AG04450 (cell line): ENCODE data around the gene TAX1BP1. TPM values are rescaled to one million over a fixed set of nuclear protein-coding genes. Genes with fewer than 3 reads are reported as not detected.
A peak's percentile ranks its signal among the peaks of the same experiment; 100 is the strongest.
"Not testable (repeated sequence)": the region's sequence is repeated elsewhere in the genome, so short reads cannot be mapped to it uniquely, and the experiment has no call there.

Experiments used
- CTCF ChIA-PET: fragments of 300-600, 350-600 bp; formaldehyde crosslinking; extraction: SDS; loops from one replicate; lab custom pipeline; 2022; ENCODE audit warnings: antibody characterized with exemption, inconsistent platforms; lab: Charles Lee
- POLR2A ChIA-PET: fragments of 350-600 bp; formaldehyde crosslinking; extraction: SDS; loops from one replicate; lab custom pipeline; 2021; ENCODE audit warnings: antibody characterized with exemption, inconsistent platforms; lab: Yijun Ruan, JAX
- DNase-seq: peaks from one replicate; pipeline ENCODE4 v3.0.0-alpha.2; 2011; ENCODE audit warnings: low read depth, low spot score
- H3K27ac ChIP-seq: one replicate; pipeline ENCODE4 v1.5.1; 2012; ENCODE audit warnings: low read depth, low read length, control low read depth
- H3K27me3 ChIP-seq: one replicate; pipeline ENCODE4 v1.6.0; 2012; ENCODE audit warnings: low read length; ENCODE audit not compliant: control insufficient read depth, insufficient read depth
- H3K4me3 ChIP-seq: 2 replicates; pipeline ENCODE4 v1.5.1; 2011; ENCODE audit warnings: mild to moderate bottlenecking, low read depth, low read length, control low read depth
- H3K9me3 ChIP-seq: 2 replicates; pipeline ENCODE4 v1.5.1; 2012; ENCODE audit warnings: low read length; ENCODE audit not compliant: control insufficient read depth, insufficient read depth
- CTCF ChIP-seq: IDR thresholded peaks from 2 replicates; pipeline ENCODE4 v1.5.1; 2011; ENCODE audit warnings: low read depth, low read length, control low read depth, inconsistent platforms
- polyA plus RNA-seq: library from polyadenylated mRNA; depleted of rRNA; stranded (reverse); fragments of >200 nt; gene quantifications from 2 replicates; pipeline ENCODE4 v1.2.3, GENCODE V29; 2011

The TAX1BP1 gene
- polyA plus RNA-seq, 1 experiment = 116 TPM

GRCh38 chr7:27735831-27736230 lies 4.1 kb upstream of the TAX1BP1 start:
- no peak for DNase-seq
- ChIA-PET CTCF (interaction anchor here (1.5 to 1.6 kb wide), 2 partner anchors 9 to 12 kb away, joined by 3 to 5 read pairs; no protein-coding TSS in a partner anchor), POLR2A (no interaction called here)
- no peak for TF ChIP-seq CTCF
- H3K27me3 ChIP-seq = no peaks in the 10 kb centered on the region
- no peak overlapping the region for H3K4me3 ChIP-seq
- peaks cover 5% of the 10 kb centered on the region; the same call in 1 of the 2 replicates for H3K9me3 ChIP-seq
- no peak overlapping the region for H3K27ac ChIP-seq

- H3K27me3 ChIP-seq = no peaks in the 10 kb centered on the region
- H3K27ac ChIP-seq = no peak overlapping the region
- H3K9me3 ChIP-seq = peaks cover 5% of the 10 kb centered on the region; the same call in 1 of the 2 replicates
- ChIA-PET POLR2A (no interaction called here), CTCF (no interaction called here)
- no peak overlapping the region for H3K4me3 ChIP-seq
- no peak for DNase-seq
- TF ChIP-seq CTCF = no peak
Observed at GRCh38 chr7:27737178-27737577, 2.8 kb upstream of the TAX1BP1 start.

GRCh38 chr7:27737616-27738015 lies 2.3 kb upstream of the TAX1BP1 start:
- Histone ChIP-seq H3K27me3 (no peaks in the 10 kb centered on the region), H3K27ac (no peak overlapping the region), H3K4me3 (no peak overlapping the region), H3K9me3 (peaks cover 5% of the 10 kb centered on the region; the same call in 1 of the 2 replicates)
- ChIA-PET CTCF (no interaction called here), POLR2A (no interaction called here)
- DNase-seq = no peak
- no peak for TF ChIP-seq CTCF

GRCh38 chr7:27739301-27739908 lies 557 bp upstream of the TAX1BP1 start:
- ChIA-PET CTCF (interaction anchor here (1.3 kb wide), 1 partner anchor 134 kb away, joined by 5 read pairs; no protein-coding TSS in a partner anchor), POLR2A (interaction anchor here (0.7 to 2.5 kb wide), 4 partner anchors 30 to 212 kb away, joined by 3 to 19 read pairs (median 3); partner anchors contain the start of gene HIBADH)
- TF ChIP-seq CTCF = no peak
- DNase-seq = peak; percentile 24
- H3K27me3 ChIP-seq = no peaks in the 10 kb centered on the region
- H3K4me3 ChIP-seq = peak overlapping the region; percentile 98
- peaks cover 5% of the 10 kb centered on the region; the same call in 1 of the 2 replicates for H3K9me3 ChIP-seq
- peak overlapping the region; percentile 97 for H3K27ac ChIP-seq

GRCh38 chr7:27740449-27741086 lies 606 bp downstream of the TAX1BP1 start:
- peak; percentile 29 for DNase-seq
- Histone ChIP-seq H3K9me3 (peaks cover 5% of the 10 kb centered on the region; the same call in 1 of the 2 replicates), H3K27ac (peak overlapping the region; percentile 97), H3K4me3 (peak overlapping the region; percentile 98), H3K27me3 (no peaks in the 10 kb centered on the region)
- no peak for TF ChIP-seq CTCF
- ChIA-PET CTCF (interaction anchor here (0.6 to 1.5 kb wide), 3 partner anchors 11 to 135 kb away, joined by 3 to 5 read pairs (median 4); no protein-coding TSS in a partner anchor), POLR2A (interaction anchor here (0.7 to 2.5 kb wide), 7 partner anchors 8 to 163 kb away, joined by 3 to 19 read pairs (median 4); partner anchors contain the start of gene HIBADH)

- H3K4me3 ChIP-seq, POLR2A ChIA-PET, H3K27ac ChIP-seq, H3K9me3 ChIP-seq, CTCF ChIA-PET, DNase-seq, H3K27me3 ChIP-seq: not testable (repeated sequence)
Observed at GRCh38 chr7:27742091-27742710, 2.2 kb downstream of the TAX1BP1 start.
